ENCODE results near the gene VPS37D.
"Not testable (repeated sequence)": the region's sequence is repeated elsewhere in the genome, so short reads cannot be mapped to it uniquely, and the experiment has no call there.

The VPS37D gene

GRCh38 chr7:73667344-73668102 is at the start of gene VPS37D:
Gene VPS37D, plus strand, starts transcription at chr7:73667831. Its CDS starts 128 bp downstream, at chr7:73667959.
- peak; percentile 88 to 96 for DNase-seq

DNA sequence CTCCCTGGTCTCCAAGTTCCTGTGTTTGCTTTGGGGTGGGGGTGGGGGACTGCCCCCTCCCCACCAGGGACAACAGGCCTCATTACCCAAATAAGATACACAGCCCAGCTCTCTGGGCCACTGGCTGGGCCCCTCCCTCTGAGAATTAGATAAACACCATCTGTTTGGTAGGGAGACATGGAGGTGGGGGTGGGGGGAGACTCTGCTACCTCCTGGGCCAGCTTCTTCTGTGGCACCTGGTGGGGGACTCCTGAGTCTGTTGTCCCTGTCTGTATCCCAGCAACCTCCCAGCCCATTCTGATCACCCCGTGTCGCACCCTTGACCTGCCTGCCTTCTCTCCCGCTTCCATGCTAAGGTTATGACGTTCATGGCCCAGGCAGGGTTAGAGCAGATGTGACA is 49.1 kb upstream of the VPS37D start:
- no peak for DNase-seq

DNA sequence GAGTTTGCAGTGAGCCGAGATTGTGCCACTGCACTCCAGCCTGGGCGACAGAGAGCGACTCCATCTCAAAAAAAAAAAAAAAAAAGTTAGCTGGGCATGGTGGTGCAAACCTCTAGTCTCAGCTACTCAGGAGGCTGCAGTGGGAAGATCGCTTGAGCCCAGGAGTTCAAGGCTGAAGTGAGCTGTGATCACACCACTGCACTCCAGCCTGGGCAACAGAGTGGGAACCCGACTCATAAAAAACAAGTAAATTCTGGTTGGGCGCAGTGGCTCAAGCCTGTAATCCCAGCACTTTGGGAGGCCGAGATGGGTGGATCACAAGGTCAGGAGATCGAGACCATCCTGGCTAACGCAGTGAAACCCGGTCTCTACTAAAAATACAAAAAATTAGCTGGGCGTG is 48.2 kb upstream of the VPS37D start:
- DNase-seq = not testable (repeated sequence)

- DNase-seq = no peak
Measured at GRCh38 chr7:73621168-73622063, 46.2 kb upstream of the VPS37D start.

DNA sequence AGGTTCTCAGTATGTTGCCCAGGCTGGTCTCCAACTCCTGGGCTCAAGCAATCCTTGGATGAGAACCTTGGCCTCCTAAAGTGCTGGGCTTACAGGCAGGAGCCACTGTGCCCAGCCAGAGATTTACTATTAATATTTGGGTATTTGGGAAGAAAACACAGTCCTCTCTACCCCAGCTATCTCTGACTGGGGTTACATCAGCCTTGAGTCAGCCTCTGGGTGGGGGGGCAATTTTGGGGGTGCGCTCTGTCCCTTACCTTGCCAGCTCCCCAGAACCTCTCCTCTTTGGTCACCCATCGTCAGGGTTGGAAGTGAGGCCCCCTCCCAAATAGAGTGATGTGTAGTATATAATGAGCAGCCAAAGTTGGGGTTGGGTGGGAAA is 45.1 kb upstream of the VPS37D start:
- no peak for DNase-seq

- no peak for DNase-seq
Measured at GRCh38 chr7:73622909-73623797, 44.5 kb upstream of the VPS37D start.

DNA sequence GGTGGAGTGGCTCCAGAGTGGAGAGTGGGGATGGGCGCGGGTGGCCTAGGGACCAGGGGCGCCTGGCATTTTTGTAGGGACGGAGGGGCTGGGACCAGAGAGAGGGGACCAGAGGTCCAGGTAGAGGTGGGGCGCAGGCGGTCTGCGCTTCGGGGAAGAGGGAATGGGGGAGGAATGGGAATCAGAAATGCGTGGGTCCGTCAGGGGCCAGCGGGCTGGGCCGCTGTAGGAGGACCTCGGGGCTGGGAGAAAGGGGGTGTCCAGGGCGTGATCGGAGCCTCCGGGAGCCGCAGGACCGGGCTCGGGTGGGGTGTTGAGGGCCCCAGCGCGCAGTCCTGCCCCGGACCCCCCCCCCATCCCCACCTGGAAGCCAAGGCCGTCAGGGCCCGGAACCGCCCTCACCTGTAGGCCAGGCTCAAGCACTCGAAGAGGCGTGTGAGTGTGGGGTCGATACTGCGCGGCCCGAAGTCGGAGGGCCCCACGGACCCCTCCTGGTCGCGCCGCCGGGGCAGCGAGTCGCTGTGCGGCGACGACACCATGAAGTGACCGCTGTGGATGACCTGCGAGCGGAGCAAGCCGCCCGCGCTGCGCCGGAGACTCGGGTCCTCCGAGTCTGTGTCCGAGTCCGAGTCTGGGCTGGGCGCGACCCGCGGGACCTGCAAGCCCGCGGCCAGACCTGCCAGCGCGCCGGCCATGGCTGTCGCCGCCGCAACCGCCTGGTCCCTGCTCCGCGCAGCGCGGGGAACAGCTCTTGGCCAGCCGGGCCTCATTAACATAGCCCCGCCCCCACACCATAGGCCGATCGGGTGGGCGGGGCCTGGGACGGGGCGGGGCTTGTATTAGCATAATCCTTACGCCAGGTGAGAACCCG is 43.6 kb upstream of the VPS37D start, which contains the start of gene MLXIPL:
Gene MLXIPL, minus strand, starts transcription at position 725 of the 871 bp plus-strand sequence. Its CDS starts 30 bp downstream, at position 695.
- DNase-seq = peak; percentile 79 to 85

DNA sequence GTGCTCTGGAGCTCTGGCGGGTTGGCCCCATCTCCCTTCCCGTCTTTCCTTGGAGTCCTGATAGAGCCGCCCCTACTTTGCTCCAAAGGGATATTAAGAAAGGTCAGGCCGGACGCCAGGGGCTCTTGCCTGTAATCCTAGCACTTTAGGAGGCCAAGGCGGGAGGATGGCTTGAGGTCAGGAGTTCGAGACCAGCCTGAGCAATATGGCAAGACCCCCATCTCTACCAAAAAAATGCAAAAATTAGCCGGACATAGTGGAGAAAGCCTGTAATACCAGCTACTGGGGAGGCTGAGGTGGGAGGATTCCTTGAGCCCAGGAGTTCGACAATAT is 43.0 kb upstream of the VPS37D start:
- DNase-seq = no peak

DNA sequence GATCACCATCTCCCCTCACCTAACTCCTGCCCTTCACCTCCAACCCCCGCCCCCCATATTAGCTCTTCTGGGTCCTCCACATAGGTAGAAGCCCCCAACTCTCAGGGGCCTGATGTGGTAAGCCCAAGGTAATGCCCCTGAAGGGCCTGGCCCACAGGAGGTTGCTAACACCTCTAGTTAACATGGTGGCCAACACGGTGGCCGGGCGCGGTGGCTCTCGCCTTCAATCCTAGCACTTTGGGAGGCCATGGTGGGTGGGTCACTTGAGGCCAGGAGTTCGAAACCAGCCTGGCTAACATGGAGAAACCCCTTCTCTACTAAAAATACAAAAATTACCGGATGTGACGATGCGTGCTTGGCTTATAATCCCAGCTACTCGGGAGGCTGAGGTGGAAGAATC is 42.4 kb upstream of the VPS37D start:
- DNase-seq = no peak

DNA sequence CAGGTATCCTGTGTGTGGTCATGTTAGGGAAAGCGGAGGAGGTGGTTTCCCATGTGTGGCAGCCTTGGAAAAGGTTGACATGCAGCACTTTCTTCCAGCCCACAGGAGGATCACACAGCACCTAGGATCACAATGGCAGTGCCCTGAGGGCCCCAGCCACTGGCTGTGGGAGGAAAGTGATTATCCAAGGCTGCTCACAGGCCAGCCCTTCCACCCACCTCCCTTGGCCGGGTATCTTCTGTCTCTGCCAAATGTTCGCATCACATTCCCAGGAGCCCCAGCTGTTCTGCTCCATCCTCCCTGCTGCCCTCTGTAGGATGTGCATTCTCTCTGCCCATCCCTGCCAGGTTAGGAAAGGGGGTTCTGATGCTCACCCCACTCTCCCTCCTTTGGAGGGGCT is 40.8 kb upstream of the VPS37D start:
- no peak for DNase-seq

DNA sequence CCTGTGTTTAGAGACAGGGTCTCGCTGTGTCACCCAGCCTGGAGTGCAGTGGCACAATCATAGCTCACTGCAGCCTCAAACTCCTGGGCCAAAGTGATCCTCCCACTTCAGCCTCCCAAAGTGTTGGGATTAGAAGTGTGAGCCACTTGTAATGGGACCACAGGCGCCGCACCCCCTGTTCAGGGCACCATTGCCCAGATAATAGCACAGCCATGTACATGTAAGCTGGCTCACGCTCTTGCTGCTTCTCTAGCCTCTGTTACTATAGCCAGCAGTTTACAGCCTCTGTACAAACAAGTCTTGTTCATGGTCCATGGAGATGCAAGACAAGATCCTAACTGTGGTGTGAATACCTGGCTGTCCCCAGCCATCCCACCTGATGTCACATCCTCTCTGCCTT is 39.1 kb upstream of the VPS37D start:
- DNase-seq = no peak

DNA sequence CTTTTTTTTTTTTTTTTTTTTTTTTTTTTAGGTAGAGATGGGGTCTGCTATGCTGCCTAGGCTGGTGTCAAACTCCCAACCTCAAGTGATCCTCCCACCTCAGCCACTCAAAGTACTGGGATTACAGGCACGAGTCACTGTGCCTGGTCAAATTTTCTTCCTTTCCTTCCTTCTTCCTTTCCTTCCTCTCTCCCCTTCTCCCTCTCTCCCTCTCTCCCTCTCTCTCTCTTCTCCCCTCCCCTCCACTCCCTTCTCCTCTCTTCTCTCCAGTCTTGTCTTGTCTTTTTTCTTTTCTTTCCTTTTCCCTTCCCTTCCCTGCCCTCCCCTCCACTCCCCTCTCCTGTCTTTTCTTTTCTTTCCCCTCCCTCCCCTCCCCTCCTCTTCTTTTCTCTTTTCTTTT is 36.1 kb upstream of the VPS37D start:
- no peak for DNase-seq

DNA sequence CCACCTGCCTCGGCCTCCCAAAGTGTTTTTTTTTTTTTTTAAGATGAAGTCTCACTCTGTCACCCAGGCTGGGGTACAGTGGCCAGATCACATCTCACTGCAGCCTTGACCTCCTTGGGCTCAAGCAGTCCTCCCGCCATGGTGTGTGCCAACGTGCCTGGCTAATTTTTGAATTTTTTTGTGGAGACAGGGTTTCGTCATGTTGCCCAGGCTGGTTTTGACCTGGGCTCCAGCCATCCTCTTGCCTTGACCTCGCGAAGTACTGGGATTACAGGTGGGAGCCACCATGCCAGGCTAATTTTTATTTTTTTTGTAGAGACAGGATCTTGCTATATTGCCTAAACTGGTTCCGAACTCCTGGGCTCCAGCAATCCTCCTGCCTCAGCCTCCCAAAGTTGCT is 34.3 kb upstream of the VPS37D start:
- no peak for DNase-seq

DNA sequence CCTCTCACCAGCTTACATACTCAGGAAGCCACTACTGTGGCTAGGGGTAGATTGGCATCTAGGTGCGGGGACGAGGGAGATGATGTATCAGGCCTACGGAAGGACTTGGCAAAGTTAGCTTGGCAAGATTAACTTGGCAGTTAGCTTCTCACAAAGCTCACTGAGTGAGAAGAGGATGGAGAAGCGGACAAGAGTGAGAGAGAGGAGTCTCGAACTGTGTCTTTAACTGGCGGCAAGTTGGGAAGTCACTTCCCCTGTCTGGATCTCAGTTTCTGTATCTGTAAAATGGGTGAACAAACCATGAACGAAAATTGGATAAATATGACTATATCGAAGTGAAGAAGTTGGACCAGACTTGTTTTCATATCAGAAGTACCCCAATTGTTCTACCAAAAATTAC is 33.8 kb upstream of the VPS37D start:
- DNase-seq = no peak

- no peak for DNase-seq
Measured at GRCh38 chr7:73635428-73636200, 32.0 kb upstream of the VPS37D start.

DNA sequence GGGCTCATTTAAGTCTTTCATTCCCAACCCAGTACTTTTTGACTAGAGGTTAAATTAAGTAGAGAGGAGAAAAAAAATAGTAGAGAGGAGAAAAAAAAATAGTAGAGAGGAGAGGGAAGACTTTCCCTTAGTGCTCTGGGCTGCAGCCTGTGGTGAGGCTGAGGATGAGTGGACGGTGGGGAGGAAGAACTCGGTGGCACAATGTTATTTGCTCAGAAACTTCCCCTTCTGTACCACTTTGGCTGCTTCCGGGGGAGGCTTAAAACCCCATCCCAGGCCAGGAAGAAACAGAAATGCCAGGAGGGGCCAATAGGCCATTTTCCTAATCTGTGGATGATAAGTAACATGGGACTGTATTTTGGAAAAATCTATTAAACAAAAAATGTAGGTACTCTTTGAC is 28.7 kb upstream of the VPS37D start:
- no peak for DNase-seq

DNA sequence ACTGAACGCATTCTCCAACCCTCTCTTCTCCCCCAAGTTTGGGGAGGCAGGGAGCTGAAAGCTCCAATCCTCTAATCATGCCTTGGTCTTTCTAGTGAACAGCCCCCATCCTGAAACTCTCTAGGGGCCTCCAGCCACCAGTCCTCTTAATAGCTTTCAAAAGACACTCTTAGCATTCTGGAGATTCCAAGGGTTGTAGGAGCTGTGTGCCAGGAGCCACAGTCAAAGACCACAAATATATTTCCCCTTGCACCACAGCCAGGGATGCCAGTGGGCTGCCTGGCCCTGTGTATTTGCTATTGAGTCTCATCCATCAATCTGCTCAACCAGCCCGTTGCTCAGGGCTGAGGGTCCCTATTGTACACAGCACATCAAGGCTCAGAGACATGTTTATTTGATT is 24.8 kb upstream of the VPS37D start:
- no peak for DNase-seq

DNA sequence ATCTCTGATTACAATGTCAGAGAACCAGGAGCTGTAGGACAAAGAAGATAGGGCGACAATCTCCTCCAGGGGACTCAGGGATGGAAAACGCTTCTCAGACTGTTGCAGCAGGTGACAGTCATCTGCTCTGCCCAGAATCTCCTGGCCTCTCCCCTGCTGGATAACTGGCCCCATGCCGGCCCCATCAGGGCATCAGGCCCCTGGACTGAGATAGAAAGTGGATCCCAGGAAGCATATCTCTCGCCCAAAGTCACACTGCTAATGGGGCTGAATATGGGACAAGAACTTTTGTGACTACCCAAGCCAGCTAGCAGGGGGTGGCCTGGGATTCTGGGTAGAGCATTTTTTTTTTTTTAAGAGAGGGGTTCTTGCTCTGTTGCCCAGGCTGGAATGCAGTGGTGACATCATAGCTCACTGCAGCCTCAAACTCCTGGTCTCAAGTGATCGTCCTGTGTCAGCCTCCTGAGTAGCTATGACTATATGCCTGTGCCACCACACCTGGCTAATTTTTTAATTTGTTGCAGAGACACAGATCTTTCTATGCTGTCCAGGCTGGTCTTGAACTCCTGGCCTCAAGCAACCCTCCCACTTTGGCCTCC is 22.8 kb upstream of the VPS37D start:
- DNase-seq = no peak

DNA sequence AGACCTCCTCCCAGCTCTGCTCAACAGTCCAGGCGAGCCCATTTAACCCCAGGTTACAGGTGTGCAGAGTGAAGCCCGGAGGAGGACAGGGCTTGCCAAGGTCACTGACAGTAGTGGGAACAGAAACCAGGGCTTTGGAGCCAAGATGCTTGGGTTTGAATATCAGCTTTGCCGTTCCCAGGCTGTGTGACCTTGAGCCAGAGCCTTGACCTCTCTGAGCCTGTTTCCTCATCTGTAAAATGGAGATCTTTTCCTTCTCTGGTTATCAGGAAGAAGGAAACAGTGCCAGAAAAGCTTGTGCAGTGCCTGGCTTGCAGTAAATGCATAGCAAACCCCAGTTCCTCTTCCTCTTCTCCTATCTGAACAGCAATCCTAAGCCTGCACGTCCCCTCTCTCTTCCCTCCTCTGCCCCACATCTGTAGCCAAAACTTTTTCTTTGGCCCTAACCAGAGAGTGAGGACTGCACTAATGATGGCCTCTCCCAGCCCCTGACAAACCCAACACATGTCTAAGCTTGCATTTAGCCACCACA is 21.9 kb upstream of the VPS37D start:
- DNase-seq = no peak

Measured in NCI-H1930 (cell line).